Effector CD8-positive, alpha-beta T cell (primary cell): ENCODE data around the gene TCEANC2.

Experiments used
- DNase-seq: peaks from one replicate; lab custom pipeline; 2025; lab: John Stamatoyannopoulos, UW

TCEANC2 gene

DNA sequence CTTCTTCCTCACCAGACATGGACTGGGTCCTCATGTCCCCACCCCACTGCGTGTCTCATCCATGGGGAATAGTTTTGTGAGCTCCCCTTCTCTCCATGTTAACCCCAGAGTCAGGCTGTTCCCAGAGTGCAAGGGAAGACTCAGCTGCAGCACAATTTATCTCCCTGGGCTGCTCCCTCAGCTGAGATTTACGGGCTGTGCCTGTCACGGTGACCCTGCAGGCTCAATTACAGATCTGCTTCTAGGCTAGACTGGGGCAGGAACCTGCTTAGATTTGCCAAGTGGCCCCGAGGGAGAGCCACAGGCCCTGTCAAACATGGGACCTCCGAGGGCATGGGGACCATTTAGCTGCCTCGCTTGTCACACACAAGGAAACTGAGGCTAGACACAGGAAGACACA is 61.5 kb downstream of the TCEANC2 start:
- no peak for DNase-seq

DNA sequence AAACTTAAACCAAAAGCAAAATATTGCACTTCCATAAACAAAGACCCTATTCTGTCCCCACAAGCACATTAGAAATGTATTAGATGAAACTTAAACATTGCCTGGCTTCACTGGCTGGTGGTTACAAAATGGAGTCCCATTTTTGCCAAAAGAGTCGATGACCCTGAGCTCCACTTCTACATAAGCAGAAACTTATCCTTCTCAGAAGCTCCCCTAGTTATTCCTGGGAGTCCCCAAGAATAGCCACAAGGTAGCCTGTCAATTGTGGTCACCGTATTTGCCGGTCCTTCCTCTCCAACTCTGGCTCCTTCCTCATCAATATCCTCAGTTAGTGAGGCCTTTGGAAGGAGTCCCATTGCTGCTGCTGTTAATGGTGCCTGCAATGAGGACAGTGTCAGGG is 62.1 kb downstream of the TCEANC2 start:
- no peak for DNase-seq

DNA sequence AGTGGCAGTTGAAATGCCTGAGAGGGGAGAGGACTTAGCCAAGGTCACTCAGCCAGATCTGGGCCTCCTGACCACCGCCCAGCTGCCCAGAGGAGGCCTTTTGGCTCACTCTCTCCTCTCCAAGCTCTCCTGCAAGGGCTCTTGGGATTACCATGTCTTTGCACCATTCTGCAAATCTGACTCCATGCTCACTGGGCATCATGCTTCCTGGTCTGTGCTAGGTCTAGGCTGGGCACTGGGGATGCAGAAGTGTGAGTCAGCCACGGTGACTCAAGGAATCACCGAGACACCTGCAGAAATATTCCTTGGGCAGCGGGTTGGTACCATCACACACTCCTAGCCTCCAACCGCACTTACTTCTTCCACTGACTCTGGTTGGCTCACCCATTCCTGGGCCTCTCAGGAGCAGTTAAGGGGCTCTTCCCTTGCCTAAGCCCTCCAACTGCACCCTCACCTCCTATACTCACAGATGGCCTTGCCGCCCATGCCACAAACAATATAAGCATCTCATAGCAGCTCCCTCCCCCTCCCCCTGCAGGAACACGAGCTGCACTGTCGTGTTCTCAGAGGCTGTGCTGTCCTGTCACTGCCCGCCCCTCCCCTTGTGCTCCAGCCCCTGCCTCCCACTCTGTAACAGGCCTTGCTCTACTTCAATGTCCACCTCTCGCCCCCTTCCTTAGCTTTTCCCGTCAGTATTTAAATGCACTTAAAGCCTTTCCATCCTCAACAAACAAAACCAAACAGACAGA is 64.6 kb downstream of the TCEANC2 start:
- DNase-seq: no peak

DNA sequence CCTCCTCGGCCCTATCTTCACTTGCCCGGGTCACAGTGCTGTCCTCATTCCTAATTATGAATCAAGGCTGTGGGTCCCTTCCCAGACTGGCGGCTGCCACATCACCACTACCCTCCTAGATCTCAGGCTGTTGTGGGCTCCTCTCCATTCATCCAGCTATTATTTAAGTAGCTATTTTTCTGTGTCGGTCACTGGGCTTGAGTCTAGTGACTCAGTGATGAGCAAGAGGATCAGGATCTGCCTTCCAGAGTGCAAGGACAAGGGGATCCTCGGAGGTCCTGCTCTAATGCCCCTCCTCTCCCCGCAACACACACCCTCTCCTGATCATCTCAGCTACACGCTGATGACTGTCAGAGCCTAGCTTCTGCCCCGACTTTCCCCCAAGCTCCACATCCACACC is 65.3 kb downstream of the TCEANC2 start:
- no peak for DNase-seq

DNA sequence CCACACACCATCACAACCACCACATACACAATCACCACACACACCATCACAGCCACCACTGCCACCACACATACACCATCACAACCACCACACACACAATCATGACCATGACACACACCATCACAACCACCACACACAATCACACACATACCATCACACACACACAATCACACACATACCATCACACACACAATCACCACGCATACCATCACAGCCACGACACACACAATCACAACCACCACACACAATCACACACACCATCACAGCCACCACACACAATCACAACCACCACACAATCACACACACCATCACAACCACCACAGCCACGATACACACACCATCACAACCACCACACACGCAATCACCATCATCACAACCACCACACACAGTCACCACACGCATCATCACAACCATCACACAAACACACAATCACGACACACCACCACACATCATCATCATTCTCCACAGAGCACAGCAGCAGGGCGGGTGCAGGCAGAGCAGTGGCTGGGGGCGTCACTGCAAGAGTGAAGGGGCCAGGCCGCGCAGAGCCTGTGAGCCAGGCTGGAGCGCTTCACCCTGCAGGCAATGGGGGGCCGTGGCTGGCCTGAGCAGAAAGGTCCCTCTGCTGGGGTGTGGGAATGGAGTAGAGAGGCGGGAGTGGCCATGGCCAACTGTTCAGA is 66.8 kb downstream of the TCEANC2 start:
- DNase-seq: no peak

DNA sequence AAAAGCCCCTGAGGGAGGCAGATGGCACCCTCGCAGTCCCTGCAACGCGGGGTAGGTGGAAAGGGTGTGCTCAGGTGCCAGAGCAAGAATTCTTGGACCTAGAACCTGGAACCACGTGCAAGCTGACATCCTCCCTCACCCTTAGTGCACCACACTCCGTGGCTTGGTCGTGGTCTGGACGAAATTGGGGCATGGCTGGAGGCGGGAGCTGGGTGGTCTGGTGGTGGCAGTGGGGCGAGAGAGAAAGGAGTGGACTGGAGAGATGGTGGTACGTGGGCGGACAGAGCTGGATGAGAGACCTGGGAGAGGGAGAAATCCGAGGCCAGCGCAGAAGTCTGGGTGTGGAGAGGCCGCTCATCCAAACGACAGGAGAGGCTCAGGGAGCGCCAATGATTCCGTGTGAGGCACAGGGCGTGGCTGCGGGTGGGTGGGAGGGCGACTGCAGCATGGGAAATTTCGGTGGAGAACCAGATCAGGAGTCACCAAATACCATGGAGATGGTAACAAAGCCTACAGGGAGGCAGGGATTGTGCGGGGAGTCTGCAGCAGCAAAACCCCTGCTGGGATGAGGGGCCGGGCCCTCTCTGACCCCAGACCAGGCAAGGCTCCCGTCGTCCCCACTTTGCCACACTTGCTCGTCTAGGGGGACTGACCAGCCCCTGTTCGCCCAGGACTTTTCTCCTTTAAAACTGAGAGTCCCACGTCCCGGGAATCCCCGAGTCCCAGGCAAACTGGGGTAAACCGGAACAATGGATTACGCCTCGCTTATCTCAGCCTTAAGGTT is 67.5 kb downstream of the TCEANC2 start:
- no peak for DNase-seq

DNA sequence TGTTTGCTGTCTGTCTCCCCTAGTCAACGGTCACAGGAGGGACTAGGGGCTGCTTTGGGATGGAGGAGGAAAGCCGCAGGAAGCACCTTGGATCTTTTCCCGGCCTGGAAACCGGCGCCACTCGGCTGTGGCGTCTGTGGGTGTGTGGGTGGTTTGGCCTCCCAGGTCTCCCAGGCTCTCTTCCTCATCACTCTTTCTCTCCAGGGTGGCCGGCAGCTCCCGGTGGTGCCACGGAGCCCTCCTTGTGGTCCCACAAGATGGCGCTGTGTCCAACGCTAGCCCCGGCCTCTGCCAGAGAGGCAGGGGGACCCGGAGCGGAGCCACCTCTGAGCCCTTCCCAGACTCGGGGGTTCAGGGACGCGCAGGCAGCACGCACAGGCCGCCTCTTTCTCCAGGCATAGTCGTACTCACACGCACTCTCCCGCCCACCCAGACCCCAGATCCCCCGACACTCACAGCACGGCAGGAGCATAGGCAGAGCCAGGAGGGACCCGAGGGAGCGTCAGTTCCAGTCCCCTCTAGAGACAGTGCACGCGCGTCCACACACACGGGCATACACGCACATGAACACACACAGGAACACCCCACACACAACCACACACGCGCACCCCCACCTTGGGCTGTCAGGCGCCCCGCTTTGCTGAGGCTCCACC is 68.2 kb downstream of the TCEANC2 start:
- peak; percentile 65 for DNase-seq

DNA sequence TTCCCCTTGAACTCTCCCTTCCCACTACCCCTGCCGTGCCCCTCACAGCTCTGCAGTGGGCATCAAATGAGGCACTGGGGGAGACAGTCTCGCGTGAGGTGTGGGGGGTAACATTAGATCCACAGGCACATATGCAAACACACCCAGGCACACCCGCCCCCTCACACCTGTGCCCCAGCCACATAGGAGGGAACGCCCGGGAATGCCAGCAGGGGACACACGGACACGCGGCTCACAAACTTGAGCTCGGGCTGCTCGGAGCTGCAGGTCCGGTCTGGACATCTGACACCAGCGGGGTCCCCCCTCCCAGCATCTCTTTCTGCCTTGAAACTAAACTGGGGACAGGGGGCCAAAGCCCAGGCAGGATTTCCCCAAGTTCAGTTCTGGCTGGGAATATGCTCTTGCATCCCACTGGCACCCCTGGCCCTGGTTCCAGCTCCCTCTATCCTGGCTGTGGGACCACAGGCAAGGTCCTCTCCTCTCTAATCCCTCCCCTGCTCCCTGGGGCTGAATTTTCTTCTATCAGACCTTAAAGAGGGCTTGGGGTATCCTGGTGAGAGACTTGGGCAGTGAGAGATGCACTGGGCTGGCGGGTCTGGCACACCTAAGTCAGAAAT is 68.8 kb downstream of the TCEANC2 start:
- DNase-seq: no peak

DNA sequence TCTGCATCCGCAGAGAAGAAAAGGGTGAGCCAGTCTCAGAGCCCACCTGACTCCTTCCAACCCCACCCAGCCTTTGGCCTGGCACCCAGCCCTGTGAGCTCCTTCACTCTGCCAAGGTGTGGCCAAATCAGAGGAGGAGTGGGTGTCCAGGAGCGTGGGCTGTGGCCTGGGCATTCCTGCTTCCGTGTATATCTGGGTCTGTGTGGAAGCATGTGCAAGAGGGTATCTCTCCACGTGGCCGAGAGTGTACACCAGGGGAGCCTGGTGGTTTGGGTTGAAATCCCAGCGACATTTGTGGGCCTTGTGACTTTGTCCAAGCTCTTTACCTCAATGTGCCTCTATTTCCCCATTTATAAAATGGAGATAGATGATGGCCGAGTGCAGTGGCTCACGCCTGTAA is 69.6 kb downstream of the TCEANC2 start:
- no peak for DNase-seq

DNA sequence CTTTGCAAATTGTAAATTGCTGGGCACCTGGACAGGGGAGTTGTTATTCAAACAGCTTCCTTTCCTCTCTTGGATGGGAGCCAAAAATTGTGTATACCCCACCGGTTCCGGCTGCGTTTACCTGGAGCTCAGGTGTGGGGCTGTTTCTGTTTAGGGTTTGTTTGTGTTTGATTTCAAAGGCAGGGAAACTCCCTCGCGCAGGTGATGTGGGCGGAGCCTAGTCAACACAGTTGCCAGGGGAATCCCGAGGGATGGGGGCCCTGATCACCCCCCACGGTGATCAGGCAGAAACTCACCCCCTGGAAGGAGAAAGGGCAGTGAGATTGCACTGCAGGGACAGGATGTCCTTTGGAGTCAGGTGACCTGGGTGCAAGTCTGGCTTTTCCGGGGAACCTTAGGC is 71.1 kb downstream of the TCEANC2 start:
- no peak for DNase-seq

DNA sequence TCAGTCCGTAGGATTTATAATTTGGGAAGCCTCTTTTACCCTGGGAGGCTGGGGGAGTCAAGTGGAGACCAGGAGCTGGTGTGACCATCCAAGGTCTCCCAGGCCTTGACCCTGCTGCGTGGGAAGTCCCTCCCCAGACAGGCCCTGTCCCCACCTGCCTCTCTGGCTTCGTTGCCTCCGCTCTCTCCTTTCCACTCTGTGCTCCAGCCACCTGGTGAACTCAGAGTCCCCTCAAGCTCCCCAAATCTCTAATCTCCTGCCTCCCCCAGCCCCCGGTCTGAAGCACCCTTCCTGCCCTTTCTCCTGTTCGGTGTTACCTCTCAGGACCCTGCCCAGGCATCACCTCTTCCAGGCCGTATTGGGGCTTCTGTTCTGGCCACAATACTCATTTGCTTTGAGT is 71.5 kb downstream of the TCEANC2 start:
- DNase-seq: no peak

DNA sequence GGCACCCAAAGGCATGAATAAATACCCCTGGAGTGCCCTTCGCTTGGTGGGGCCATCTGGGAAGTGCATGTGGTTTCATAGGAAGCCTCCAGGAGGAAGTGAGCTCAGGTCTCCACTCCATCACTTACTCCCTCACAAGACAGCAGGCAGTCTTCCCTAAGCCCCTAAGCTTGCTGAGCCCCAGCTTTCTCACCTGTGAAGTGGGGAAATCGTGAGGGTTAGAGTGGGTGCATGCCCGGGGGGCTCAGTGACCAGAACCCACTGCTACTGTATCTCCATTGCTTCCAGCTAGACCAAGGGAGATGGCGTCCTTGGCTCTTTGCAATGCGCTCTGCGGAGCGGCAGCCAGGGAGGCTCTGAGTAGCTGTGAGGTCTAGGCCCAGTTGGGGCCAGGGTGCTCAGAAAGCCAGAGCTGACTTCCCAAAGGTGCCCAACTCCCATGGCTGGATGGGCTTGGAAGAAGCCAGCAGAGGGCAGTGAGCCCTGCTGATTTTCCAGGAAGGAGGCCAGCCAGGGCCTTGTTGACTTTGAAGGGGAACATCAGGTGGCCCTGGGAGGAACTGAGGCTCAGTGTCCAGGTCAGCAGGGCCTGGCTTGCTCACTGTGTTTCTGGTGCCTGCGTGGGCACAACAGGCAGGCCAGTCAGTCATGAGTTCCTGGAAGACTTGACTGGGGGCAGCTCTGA is 72.1 kb downstream of the TCEANC2 start:
- no peak for DNase-seq

DNA sequence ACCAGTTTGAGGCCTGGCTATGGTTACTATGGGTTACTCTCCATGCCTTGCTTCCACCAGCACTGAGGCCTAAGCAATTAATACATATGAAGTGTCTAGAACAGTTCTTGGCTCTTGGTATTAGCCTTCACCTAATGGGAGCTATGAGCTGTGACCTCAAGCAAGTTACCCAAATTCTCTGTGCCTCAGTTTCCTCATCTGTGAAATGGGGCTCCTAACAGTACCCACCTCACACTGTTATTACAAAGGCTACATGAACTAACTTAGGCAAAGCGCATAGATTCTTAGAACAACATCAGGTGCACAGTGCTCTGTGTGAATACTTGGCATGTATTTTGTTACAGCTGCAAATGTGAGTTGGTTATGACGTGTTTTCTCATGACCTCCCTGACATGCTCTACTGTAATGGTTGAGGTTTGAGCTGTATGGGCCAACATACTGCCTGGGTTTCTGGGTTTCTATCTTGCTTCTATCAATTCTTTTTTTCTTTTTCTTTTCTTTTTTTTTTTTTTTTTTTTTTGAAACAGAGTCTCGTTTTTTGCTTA is 72.9 kb downstream of the TCEANC2 start:
- no peak for DNase-seq

DNA sequence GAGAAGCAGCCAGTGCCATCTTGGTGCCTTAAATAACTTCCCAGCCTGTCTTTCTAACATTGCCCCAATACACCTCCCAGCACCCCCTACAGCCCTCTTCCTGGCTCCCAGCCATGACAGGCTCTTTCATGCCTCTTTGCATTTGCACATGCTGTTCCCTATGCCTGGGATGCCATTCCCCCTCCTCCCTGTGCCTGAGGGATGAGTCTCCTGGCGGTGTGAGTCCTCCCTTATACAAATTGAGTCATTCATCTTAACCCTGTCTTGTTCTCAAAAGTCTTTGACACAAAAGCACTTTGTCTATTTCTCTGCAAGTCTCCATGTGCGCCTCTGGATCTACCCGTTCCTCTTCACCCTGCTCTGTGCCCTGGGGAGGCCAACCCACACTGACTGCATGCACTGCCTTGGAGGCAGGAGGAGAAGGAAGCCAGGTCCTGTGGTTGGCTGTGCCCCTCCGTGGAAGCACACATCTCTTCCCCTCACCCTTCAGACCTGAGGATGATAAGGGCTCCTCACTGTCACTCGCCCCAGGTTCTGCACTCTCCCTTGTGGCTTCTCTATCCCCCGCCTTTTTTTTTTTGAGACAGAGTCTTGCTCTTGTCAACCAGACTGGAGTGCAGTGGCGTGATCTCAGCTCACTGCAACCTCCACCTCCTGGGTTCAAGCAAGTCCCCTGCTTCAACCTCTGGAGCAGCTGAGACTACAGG is 74.3 kb downstream of the TCEANC2 start:
- DNase-seq: no peak

DNA sequence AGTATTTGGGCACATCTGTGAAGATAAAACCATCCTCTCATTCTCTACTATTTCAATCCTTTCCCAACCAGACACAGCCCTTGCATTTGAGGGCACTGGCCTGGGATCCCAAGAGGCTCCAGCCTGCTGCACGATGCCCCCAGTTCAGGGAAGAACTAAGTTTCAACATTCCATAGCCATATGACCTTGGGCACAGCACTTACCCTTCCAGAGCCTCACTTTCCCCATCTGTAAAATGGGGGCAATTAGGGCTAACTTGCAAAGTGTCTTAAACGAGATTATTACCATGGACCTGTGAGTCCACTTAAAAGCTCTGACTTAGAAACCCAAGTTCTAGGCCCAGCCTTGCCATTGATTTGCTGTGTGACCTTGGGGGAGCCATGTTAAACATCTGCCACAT is 76.5 kb downstream of the TCEANC2 start:
- no peak for DNase-seq

DNA sequence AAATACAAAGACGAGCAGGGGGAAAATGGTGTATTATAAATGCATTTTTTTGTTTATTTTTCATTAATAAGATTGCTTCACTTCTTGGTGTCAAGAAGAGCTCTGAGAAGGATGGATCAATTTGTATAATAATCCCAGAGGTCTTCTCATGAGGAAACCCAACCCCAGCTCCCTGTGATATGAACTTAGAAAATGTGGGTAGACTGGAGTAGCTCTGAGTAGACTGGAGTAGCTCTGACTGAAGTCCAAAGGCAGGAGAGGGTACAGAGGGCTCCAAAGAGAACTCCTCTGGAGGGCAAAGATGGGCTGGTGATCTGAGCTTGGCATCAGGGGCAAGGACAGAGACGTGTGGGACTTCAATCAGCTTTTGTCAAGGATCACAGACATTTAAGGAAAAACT is 78.0 kb downstream of the TCEANC2 start:
- no peak for DNase-seq

DNA sequence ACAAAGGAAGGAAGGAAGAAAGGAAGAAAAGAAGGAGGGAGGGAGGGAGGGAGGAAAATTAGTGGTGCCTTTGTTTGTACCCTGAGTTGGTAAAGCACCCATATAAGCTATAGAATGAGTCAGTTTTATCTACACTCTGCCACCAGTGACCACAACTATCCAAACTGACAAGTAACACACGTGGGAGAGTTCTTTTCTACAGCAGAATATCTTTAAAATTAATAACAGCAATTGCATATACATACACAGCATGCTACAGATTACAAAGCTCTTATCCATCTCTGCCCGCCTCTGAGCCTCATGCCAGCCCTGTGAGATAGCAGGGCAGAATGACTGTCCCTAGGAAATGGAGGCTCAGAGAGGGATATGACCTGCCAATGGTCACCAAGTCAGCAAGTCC is 79.1 kb downstream of the TCEANC2 start:
- DNase-seq: no peak

DNA sequence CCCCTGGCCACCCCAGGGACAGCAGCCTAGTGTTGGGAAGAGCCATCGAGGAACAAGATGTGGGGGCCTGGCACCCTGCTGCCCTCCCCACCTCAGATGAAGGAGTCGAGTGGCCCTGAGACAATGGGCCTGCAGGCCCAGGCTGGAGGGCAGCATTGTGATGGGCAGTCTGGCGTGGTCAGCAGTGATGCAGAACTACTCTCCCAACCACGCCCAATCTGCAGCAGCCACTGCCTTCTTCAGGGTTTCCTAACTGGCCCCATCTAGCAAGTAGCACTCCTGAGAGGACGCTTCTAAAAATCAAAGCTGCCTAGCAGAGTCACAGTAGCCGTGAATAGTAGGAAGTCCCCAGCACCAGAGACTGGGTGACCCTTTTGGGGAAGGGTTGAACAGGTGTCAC is 80.9 kb downstream of the TCEANC2 start:
- DNase-seq: no peak

DNA sequence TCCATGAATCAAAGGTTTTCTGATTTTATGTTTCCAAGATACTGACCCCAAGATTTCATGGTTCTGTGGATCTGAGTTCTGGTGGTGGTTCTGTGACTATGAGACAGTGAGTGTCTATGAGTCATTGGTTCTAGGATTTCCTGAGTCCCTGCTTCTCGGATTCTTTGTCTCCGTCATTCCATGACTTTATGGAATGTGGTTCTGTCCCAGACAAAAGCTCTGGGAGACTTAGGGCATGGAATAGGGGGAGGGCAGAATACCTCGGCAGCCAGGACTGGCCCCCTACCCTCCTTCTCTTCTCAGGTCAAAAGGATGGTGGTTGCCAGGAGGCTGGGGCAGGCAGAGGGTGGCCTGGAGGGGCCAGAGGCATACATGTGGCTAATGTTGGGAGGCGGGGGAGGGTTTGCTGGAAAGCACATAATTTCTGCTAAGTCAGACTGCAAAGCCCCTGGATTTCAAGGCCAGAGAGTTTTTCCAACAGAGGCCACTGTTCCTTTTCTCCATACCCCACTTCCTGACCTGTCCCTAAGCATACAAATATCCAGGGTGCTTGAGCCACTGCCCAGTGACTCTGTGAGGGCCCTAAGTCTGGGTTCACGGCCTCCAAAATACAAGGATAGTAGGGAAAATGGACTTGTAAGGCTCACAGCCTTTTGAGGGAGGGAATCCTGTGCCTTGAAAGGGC is 82.2 kb downstream of the TCEANC2 start:
- no peak for DNase-seq
